Naive B cell (primary cell): Measurements from ENCODE around the gene UTP25. TPM values are rescaled to one million over a fixed set of nuclear protein-coding genes. Genes with fewer than 3 reads are reported as not detected.

Experiments used
- ATAC-seq, 2 donors: fragments of 150-1000 bp; cut with Tn5 transposase; 2 replicates each; pipeline ENCODE4 v1.10.0; 2021; ENCODE audit warnings: low read depth in 2 of 2, mild to moderate bottlenecking in 2 of 2, moderate library complexity in 2 of 2
- DNase-seq: peaks from one replicate; pipeline ENCODE4 v3.0.0; 2022
- H3K27ac Mint-ChIP-seq, 6 donors: one replicate each; pipeline ENCODE4 v1.8.0; 2020 to 2022; ENCODE audit warnings: mild to moderate bottlenecking in 6 of 6, mixed read lengths in 6 of 6, moderate library complexity in 5 of 6, inconsistent platforms in 2 of 6
- H3K27me3 Mint-ChIP-seq, 3 donors: one replicate each; pipeline ENCODE4 v1.8.0; 2021 to 2022; ENCODE audit warnings: mixed read lengths in 3 of 3, mild to moderate bottlenecking in 1 of 3
- H3K36me3 Mint-ChIP-seq, 2 donors: one replicate each; pipeline ENCODE4 v1.8.0; 2020 to 2022; ENCODE audit warnings: mixed read lengths in 2 of 2, inconsistent platforms in 1 of 2, mild to moderate bottlenecking in 1 of 2
- H3K4me1 Mint-ChIP-seq, 3 donors: one replicate each; pipeline ENCODE4 v1.8.0; 2020 to 2022; ENCODE audit warnings: mixed read lengths in 3 of 3, inconsistent platforms in 1 of 3, mild to moderate bottlenecking in 1 of 3, moderate library complexity in 1 of 3
- H3K4me3 Mint-ChIP-seq, 8 donors: one replicate each; pipeline ENCODE4 v1.8.0; 2020 to 2022; ENCODE audit warnings: mild to moderate bottlenecking in 8 of 8, mixed read lengths in 8 of 8, moderate library complexity in 8 of 8, inconsistent platforms in 2 of 8
- H3K9me3 Mint-ChIP-seq, 7 donors: one replicate each; pipeline ENCODE4 v1.8.0; 2020 to 2022; ENCODE audit warnings: mixed read lengths in 7 of 7, mild to moderate bottlenecking in 5 of 7, inconsistent platforms in 2 of 7, moderate library complexity in 1 of 7
- polyA plus RNA-seq, 6 donors: library from polyadenylated mRNA; unstranded; fragments of 300-500 nt; fragmentation: Illumina TruSeq; gene quantifications; one replicate each; pipeline ENCODE4 v1.2.3, GENCODE V29; 2021; ENCODE audit warnings: low read depth in 6 of 6

The UTP25 gene
- polyA plus RNA-seq, 6 donors from 2014 or later: 4.1 to 11.9 (median 6.8) TPM

DNA sequence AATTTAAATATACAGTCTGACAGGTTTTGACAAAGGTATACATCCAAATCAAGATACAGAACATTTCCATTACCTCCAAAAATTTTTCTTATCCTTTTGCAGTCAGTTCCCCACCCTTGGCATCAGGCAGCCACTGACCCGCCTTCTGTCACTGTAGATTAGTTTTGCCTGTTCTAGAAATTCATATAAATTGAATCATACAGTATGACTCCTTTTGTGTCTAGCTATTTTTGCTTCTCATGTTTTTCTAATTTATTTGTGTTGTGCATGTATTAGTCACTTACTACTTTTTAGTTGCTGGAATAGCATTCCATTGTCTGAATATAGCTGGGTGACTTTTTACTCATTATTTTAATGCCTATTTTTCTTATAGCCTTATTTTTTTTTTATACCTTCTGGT, 3.8 kb downstream of the UTP25 start:
- no peak for ATAC-seq
- peaks cover 41 to 44% of the 10 kb centered on the region in 2 donors for H3K36me3 Mint-ChIP-seq
- no peaks in the 10 kb centered on the region for H3K9me3 Mint-ChIP-seq
- peaks cover 33 to 41% (median 34%) of the 10 kb centered on the region in 3 donors for H3K4me1 Mint-ChIP-seq
- H3K4me3 Mint-ChIP-seq: no peak overlapping the region
- no peak for DNase-seq
- H3K27ac Mint-ChIP-seq: no peak overlapping the region
- H3K27me3 Mint-ChIP-seq: peaks cover 0 to 4% (median 0%) of the 10 kb centered on the region in 3 donors

DNA sequence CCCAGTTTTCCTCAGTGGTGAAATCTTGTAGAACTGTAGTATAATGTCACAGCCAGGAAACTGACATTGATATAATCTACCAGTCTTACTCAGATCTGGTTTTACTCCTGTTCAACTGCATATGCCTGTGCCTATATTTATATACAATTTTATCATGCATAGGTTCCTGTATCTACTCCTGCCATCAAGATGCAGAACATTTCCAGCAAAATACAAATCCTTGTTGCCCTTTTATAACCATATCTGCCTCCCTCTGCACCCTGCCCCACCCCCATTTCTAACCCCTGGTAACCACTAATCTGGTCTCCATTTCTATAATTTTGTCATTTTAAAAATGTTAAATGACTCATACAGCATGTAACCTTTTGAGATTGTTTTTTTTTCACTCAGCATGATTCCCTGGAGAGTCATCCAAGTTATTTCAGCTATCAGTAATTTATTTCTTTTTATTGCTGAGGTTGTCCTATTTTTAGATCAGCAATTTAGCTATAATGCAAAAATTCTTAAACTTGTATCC, 8.1 kb downstream of the UTP25 start:
- peak overlapping the region in 1 of 6 donors; percentile 58 for H3K27ac Mint-ChIP-seq
- no peak overlapping the region for H3K4me3 Mint-ChIP-seq
- ATAC-seq: no peak
- peaks cover 5 to 16% (median 14%) of the 10 kb centered on the region in 3 donors for H3K4me1 Mint-ChIP-seq
- H3K9me3 Mint-ChIP-seq: no peaks in the 10 kb centered on the region
- peaks cover 54 to 57% of the 10 kb centered on the region in 2 donors for H3K36me3 Mint-ChIP-seq
- H3K27me3 Mint-ChIP-seq: no peaks in the 10 kb centered on the region
- no peak for DNase-seq

DNA sequence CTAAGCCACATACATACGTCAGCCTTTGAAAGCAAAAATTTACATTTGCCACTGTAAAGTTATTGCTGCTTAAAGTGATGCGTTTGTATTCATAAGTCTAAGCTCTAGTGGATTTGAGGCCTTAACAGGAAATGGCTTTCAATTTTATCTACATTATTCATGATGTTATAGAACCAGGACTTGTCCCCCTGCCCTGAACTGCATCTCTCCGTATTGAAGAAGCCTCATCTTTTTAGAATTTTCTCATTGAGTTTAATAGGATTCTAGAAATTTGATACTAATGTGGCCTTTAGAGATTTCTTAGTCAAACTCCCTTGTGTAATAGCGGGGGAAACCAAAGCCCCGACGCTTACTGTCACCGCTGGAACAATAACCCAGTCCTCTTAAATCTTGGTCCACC, 9.9 kb downstream of the UTP25 start:
- H3K36me3 Mint-ChIP-seq: peaks cover 49 to 57% of the 10 kb centered on the region in 2 donors
- peak overlapping the region in 1 of 6 donors; percentile 49 for H3K27ac Mint-ChIP-seq
- H3K4me1 Mint-ChIP-seq: peaks cover 2 to 14% (median 11%) of the 10 kb centered on the region in 3 donors
- no peak overlapping the region for H3K4me3 Mint-ChIP-seq
- DNase-seq (no peak), ATAC-seq (no peak)
- H3K27me3 Mint-ChIP-seq: no peaks in the 10 kb centered on the region
- no peaks in the 10 kb centered on the region for H3K9me3 Mint-ChIP-seq

DNA sequence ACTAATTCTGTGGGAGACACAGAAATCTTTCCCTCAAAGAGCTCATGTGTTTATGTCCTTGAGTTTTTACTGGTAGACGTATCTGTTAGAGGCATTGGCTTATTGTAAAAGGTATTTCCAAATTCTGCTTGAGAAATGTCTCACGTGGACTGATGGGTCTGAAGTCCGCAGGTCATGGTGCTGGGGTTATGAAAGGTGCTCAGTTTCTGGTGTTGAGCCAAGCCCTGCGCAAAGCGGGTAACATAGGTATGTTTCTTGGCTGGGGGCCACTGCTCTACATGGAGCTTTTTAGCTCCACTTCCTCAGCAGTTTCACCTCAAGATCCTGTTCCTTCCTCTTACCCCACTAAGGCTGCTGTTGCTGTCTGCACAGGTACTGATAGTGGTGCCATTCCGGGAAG, 10.8 kb downstream of the UTP25 start:
- DNase-seq (no peak), ATAC-seq (no peak)
- Mint-ChIP-seq H3K27ac (no peak overlapping the region), H3K27me3 (no peaks in the 10 kb centered on the region), H3K4me1 (peaks cover 2 to 14% (median 11%) of the 10 kb centered on the region in 3 donors), H3K36me3 (peaks cover 49 to 57% of the 10 kb centered on the region in 2 donors), H3K9me3 (no peaks in the 10 kb centered on the region), H3K4me3 (no peak overlapping the region)

DNA sequence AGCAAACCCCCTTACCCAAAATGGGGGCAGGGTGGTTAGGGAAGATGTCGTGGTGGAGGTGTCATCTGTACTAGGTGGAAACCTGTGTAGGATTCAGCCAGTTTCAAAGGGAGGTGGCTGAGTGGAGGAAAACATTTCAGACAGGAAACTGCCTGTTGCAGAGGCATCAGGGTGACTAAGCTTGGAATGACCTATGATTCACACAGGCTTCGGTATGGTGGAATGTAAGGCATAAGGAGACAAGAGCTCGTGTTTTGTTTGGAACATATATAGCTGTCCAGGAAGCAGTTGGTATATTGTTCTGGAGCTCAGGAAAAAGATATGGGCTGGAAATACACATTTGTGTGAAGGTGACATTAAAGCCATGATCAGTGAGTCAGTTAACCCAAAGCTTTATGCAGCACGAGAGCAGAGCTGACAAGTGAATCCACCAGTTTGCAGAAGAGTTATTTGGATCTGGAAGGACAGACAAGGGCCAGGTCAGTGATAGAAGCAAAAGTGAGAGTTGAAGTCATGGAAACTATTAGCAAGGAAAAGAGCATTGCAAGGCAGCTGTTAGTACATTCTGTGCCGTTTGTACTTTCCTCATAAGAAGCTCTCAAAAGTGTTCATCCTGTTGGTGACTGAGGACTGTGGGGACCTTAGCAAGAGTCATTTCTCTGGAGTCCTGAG, 12.2 kb downstream of the UTP25 start:
- Mint-ChIP-seq H3K9me3 (no peaks in the 10 kb centered on the region), H3K4me1 (peaks cover 2 to 6% (median 6%) of the 10 kb centered on the region in 3 donors), H3K27ac (peak overlapping the region in 3 of 6 donors; percentile 4 to 90 (median 18)), H3K36me3 (peaks cover 36 to 51% of the 10 kb centered on the region in 2 donors), H3K27me3 (no peaks in the 10 kb centered on the region), H3K4me3 (no peak overlapping the region)
- no peak for ATAC-seq
- DNase-seq: no peak

DNA sequence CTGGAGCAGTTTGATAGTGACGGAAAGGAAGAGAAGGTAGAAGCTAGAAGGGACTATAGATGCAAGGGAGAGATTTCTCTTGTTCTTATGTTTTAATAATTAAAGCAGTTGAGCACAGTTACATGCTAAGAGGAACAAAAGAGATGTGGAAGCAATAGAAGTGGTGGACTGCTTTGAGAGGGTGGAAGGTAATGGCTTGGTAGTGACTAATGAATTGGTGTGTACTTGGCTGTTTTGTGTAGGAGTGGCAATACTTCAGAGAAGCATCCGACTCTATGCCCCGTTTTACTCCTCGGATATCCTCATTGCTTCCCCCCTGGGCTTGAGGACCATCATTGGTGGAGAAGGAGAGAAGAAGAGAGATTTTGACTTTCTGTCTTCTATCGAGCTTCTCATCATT, 12.8 kb downstream of the UTP25 start:
- H3K27me3 Mint-ChIP-seq: no peaks in the 10 kb centered on the region
- H3K4me3 Mint-ChIP-seq: peak overlapping the region in 1 of 8 donors; percentile 13
- H3K4me1 Mint-ChIP-seq: peaks cover 2 to 6% (median 6%) of the 10 kb centered on the region in 3 donors
- H3K9me3 Mint-ChIP-seq: no peaks in the 10 kb centered on the region
- DNase-seq: no peak
- no peak for ATAC-seq
- H3K27ac Mint-ChIP-seq: peak overlapping the region in 2 of 6 donors; percentile 4 to 90
- H3K36me3 Mint-ChIP-seq: peaks cover 34 to 51% of the 10 kb centered on the region in 2 donors

DNA sequence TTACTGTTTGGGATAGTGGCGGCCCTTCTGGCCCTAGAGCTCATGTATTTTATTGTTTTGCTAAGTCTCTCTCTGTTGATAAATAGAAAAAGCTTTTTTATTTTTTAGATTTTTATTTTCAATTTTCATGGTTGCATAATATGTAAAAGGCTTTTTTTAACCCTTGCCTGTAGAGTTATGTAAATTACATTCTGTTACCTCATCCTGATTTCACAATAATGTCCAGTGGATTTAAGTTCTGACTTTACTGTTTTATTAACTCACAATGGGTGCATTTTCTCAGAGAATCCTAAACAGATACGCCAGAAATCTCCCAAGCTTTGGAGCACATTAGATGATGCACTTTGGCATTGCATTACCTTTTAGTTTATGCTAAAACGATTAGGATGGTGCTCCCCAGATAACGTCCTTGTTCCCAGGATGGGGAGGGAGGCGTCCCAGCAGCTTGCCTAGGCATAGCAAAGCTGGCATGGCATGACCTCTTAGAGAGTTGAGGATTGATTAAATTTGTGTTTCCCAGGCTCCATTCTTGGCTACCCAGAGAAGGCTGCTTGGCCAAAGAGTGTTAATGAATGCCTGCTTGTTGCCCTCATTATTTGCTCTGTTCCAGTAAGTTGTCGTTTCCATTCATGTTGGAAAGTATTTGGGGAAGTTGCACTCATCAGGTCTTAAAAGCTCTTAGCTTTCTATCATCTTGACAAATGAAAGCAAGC, 17.1 kb downstream of the UTP25 start:
- ATAC-seq (no peak), DNase-seq (no peak)
- H3K4me1 Mint-ChIP-seq: peaks cover 0 to 10% (median 4%) of the 10 kb centered on the region in 3 donors
- H3K4me3 Mint-ChIP-seq: no peak overlapping the region
- H3K36me3 Mint-ChIP-seq: peaks cover 30 to 45% of the 10 kb centered on the region in 2 donors
- no peaks in the 10 kb centered on the region for H3K27me3 Mint-ChIP-seq
- H3K27ac Mint-ChIP-seq: no peak overlapping the region
- H3K9me3 Mint-ChIP-seq: no peaks in the 10 kb centered on the region

DNA sequence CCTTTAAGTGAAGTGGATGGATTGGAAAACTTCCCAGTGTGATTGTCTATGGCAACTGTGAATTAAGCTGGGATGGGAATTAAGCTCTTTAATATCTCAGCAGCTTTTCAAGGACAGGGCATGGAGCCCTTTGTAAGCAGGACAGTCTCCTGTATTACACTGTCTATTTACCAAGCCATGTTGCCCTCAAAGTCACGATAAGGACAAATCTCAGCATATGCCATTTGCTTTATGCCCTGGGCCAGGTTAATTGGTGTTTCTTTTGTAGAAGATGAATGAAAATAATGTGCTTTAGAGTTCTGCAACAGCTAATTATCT, 17.6 kb downstream of the UTP25 start:
- ATAC-seq (no peak), DNase-seq (no peak)
- no peaks in the 10 kb centered on the region for H3K27me3 Mint-ChIP-seq
- H3K27ac Mint-ChIP-seq: no peak overlapping the region
- peaks cover 0 to 13% (median 6%) of the 10 kb centered on the region in 3 donors for H3K4me1 Mint-ChIP-seq
- peaks cover 25 to 44% of the 10 kb centered on the region in 2 donors for H3K36me3 Mint-ChIP-seq
- no peak overlapping the region for H3K4me3 Mint-ChIP-seq
- H3K9me3 Mint-ChIP-seq: no peaks in the 10 kb centered on the region

DNA sequence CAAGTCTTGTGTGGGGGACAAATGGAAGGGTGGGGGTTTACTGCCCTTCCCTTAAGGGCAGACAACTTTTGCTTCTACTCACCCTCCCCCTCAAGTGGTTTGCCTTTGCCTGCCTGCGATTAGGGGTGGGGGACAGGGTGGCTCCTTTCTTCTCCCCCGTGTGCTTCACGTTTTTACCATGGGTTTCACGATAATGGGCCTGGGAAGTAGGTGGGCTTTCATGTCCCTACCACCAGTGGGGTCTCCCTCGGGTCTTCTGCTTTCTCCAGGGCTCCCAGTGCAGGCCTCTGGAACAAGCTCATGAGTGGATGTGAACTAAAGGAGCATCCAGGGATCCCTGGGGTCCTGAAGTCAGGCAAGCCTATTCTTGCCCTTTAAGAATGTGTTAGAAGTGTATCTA, 21.6 kb downstream of the UTP25 start:
- no peak overlapping the region for H3K4me3 Mint-ChIP-seq
- H3K27ac Mint-ChIP-seq: peak overlapping the region in 1 of 6 donors; percentile 38
- peaks cover 0 to 9% (median 7%) of the 10 kb centered on the region in 3 donors for H3K4me1 Mint-ChIP-seq
- ATAC-seq (no peak), DNase-seq (no peak)
- H3K9me3 Mint-ChIP-seq: no peaks in the 10 kb centered on the region
- peaks cover 17 to 33% of the 10 kb centered on the region in 2 donors for H3K36me3 Mint-ChIP-seq
- no peaks in the 10 kb centered on the region for H3K27me3 Mint-ChIP-seq

DNA sequence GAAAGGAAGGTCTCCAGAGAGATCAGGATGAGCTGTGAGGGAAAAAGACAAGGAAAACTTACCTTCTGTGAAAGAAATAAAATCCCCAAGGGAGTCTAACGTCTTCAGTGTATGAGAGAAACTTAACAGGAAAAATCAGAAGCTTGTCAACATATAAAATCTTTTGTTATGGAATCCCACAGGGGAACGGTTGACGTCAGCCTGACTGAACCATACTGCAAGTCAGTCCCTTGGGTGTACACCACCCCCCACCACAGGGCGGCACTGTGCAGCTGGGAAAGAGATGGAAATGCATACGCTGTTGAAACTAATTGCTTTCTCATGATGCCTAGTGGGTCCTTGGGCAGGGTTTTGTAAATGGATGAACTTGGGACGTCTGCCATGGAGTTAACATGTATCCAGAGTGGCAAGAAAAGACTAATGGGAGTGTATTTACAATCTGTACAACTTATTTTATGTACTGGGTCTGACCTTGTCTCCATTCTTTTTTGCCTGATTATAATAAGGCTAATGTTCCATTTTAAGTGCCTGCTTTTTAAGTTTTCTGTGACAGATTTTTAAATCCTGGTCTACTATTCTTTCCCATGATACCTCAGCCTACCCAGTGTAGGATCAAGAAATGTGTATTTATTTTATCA, 22.7 kb downstream of the UTP25 start:
- Mint-ChIP-seq H3K36me3 (peaks cover 17 to 33% of the 10 kb centered on the region in 2 donors), H3K4me3 (no peak overlapping the region), H3K27me3 (no peaks in the 10 kb centered on the region), H3K4me1 (peaks cover 0 to 13% (median 7%) of the 10 kb centered on the region in 3 donors), H3K9me3 (no peaks in the 10 kb centered on the region), H3K27ac (peak overlapping the region in 2 of 6 donors; percentile 39 to 76)
- peak; percentile 32 to 41 for ATAC-seq
- DNase-seq: no peak

DNA sequence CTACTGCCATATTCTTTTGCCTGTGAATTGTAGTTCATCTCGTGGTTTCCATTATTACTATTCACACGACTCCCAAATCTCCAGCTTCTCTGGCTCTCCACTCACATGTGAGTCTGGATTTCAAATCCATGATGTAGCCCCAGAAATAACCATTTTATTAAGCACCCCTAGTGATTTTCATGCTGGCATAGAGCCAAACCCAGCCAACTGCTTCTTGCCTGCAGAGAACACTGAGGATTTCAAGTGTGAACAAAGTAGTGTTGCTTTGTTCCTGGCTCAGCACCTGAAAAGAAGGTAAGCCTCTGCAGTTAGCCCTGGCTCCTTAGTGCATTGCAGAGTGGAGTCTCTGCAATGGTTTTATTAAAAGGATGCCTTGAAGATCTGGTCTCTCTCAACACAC, 25.9 kb downstream of the UTP25 start:
- Mint-ChIP-seq H3K27ac (no peak overlapping the region), H3K4me3 (no peak overlapping the region), H3K36me3 (peaks cover 9 to 11% of the 10 kb centered on the region in 2 donors), H3K9me3 (no peaks in the 10 kb centered on the region), H3K27me3 (no peaks in the 10 kb centered on the region), H3K4me1 (peaks cover 0 to 9% (median 7%) of the 10 kb centered on the region in 3 donors)
- DNase-seq (no peak), ATAC-seq (no peak)

DNA sequence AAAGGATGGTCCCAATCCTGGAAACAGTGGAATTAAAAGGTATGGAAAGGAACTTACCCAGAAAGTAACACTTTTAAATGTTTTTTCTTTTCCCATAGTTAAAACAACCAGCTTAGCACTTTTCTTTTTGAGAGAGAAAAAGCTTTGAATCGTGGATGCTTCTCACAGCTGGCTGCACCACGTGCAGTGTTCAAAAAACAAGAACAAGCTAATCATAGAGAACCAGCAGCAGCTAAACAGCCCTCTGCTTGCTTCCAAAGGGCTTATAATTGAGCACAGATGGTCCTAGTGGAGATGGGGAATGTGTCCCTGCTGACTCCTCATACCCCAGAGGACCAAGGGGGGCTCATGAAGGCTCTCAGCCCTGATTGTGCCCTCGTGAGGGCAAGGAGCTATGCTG, 26.4 kb downstream of the UTP25 start:
- H3K9me3 Mint-ChIP-seq: no peaks in the 10 kb centered on the region
- ATAC-seq (no peak), DNase-seq (no peak)
- peaks cover 9 to 11% of the 10 kb centered on the region in 2 donors for H3K36me3 Mint-ChIP-seq
- no peak overlapping the region for H3K4me3 Mint-ChIP-seq
- peak overlapping the region in 2 of 6 donors; percentile 61 to 72 for H3K27ac Mint-ChIP-seq
- H3K27me3 Mint-ChIP-seq: no peaks in the 10 kb centered on the region
- H3K4me1 Mint-ChIP-seq: peaks cover 0 to 9% (median 7%) of the 10 kb centered on the region in 3 donors

DNA sequence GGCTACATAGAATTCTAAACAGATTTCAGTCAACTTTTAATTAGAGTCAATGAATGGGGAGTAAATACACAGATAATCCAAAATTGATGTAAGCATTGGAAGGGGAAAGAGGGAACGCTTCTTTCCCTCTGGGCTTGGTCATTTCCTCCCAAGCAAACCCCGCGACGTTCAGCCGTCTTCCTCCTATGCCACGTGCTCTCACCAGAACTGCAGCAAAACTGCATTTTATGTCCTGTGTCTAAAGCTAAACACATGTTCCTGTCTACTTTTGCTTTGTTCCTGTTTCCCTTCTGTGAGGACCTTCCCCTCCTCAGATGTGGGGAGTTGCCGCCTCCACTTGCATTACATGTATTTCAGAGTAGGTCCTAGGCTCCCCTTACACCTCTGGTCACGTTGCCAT, 27.2 kb downstream of the UTP25 start:
- DNase-seq (no peak), ATAC-seq (no peak)
- Mint-ChIP-seq H3K9me3 (no peaks in the 10 kb centered on the region), H3K36me3 (peaks cover 9 to 11% of the 10 kb centered on the region in 2 donors), H3K27me3 (no peaks in the 10 kb centered on the region), H3K4me1 (peaks cover 0 to 8% (median 5%) of the 10 kb centered on the region in 3 donors), H3K27ac (peak overlapping the region in 3 of 6 donors; percentile 33 to 72 (median 44)), H3K4me3 (no peak overlapping the region)
